HG03432 (cell line): ENCODE data around the gene LDB3.
"Not testable (repeated sequence)": the region's sequence is repeated elsewhere in the genome, so short reads cannot be mapped to it uniquely, and the experiment has no call there.

Experiments
- ATAC-seq: cut with Tn5 transposase; IDR thresholded peaks from one replicate; pipeline ENCODE4 v1.9.1; 2021; ENCODE audit warnings: mild to moderate bottlenecking, moderate library complexity; ENCODE audit not compliant: unreplicated experiment

LDB3 gene

GRCh38 chr10:86726677-86726999 lies 58.3 kb downstream of the LDB3 start:
- no peak for ATAC-seq

GRCh38 chr10:86727470-86727869 lies 59.2 kb downstream of the LDB3 start:
- no peak for ATAC-seq

GRCh38 chr10:86728056-86728455 lies 59.7 kb downstream of the LDB3 start:
- ATAC-seq, result no peak

GRCh38 chr10:86729677-86730076 lies 61.4 kb downstream of the LDB3 start:
- no peak for ATAC-seq

GRCh38 chr10:86730227-86730626 lies 61.9 kb downstream of the LDB3 start:
- no peak for ATAC-seq

GRCh38 chr10:86732771-86733170 lies 64.5 kb downstream of the LDB3 start:
- ATAC-seq, result no peak

- ATAC-seq, result no peak
Measured at GRCh38 chr10:86733260-86733671, 65.0 kb downstream of the LDB3 start.

- ATAC-seq, result no peak
Measured at GRCh38 chr10:86734207-86734988, 66.1 kb downstream of the LDB3 start.

GRCh38 chr10:86735278-86735677 lies 67.0 kb downstream of the LDB3 start:
- ATAC-seq, result not testable (repeated sequence)

GRCh38 chr10:86742230-86742629 lies 73.9 kb downstream of the LDB3 start:
- ATAC-seq, result no peak

- no peak for ATAC-seq
Measured at GRCh38 chr10:86744067-86744725, 75.9 kb downstream of the LDB3 start.

GRCh38 chr10:86747796-86748581 lies 79.7 kb downstream of the LDB3 start:
- no peak for ATAC-seq

- ATAC-seq, result no peak
Measured at GRCh38 chr10:86749854-86750253, 81.5 kb downstream of the LDB3 start.

- no peak for ATAC-seq
Measured at GRCh38 chr10:86751477-86751876, 83.2 kb downstream of the LDB3 start.

- ATAC-seq, result no peak
Measured at GRCh38 chr10:86752311-86752710, 84.0 kb downstream of the LDB3 start.

- ATAC-seq, result no peak
Measured at GRCh38 chr10:86753051-86753450, 84.7 kb downstream of the LDB3 start.

- ATAC-seq, result no peak
Measured at GRCh38 chr10:86753638-86754434, 85.5 kb downstream of the LDB3 start.

- no peak for ATAC-seq
Measured at GRCh38 chr10:86755454-86755739, 87.1 kb downstream of the LDB3 start.

GRCh38 chr10:86755740-86756510 lies 87.6 kb downstream of the LDB3 start:
- peak; percentile 82 for ATAC-seq

- peak; percentile 42 for ATAC-seq
Measured at GRCh38 chr10:86756511-86757112, 88.3 kb downstream of the LDB3 start, which contains the start of gene BMPR1A. Gene BMPR1A (plus strand): TSS chr10:86756619. CDS start chr10:86876019, 119,400 bp downstream.
